Activated T-helper 1 cell treated with anti-CD3 and anti-CD28 coated beads, Interleukin-2, amount 50 U/mL, for 16 hours (primary cell): ENCODE data around the gene PPP1R14B.
A peak's percentile ranks its signal among the peaks of the same experiment; 100 is the strongest.

ENCODE experiments used
- DNase-seq, 2 donors: peaks; one replicate each; pipeline ENCODE4 v3.0.0-alpha.2; 2020; ENCODE audit warnings: low read depth in 1 of 2, low spot score in 1 of 2

The PPP1R14B gene

DNA sequence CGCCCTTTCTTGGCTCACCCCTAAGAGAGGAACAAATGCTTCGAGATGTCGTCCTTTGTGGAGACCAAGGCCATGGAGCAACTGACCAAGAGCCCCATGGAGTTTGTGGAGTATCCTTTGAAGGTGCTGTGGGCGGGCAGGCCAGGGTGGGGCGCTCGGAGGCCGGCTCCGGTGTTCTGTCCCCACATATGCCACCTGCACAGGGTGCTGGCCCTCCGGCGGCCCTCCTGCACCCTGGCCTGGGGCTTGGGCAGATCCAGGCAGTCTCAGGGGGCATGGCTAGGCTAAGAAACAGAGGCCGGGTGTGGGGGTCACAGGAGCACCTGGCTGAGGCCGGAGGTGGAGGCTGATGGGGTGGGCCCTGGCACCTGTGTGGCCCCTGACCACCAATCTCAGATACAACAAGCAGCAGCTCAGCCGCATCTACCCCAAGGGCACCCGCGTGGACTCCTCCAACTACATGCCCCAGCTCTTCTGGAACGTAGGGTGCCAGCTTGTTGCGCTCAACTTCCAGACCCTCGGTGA lies 14.9 kb upstream of the PPP1R14B start:
- no peak for DNase-seq

DNA sequence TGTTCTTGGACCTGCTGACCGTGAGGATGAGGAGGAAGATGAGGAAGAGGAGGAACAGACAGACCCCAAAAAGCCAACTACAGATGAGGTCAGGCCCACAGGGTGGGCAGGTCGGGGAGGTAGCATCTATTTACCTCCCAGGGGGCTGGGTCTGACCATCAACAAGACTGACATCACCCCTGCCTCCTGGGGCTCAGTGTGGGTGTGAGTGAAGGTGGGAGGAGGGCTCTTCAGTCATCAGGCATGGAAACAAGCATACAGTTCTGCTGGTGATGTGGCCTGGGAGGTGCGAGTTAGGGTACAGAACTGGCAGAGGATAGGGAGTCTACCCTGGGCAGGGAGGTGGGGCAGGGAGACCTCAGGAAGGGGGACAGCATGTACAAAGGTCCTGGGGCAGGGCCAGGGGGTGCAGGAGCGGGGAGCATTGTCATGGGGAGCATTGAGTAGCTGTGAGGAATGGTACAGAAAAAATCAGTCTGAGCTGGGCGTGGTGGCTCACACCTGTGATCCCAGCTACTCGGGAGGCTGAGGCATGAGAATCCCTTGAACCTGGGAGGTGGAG lies 13.5 kb upstream of the PPP1R14B start:
- DNase-seq, result no peak

DNA sequence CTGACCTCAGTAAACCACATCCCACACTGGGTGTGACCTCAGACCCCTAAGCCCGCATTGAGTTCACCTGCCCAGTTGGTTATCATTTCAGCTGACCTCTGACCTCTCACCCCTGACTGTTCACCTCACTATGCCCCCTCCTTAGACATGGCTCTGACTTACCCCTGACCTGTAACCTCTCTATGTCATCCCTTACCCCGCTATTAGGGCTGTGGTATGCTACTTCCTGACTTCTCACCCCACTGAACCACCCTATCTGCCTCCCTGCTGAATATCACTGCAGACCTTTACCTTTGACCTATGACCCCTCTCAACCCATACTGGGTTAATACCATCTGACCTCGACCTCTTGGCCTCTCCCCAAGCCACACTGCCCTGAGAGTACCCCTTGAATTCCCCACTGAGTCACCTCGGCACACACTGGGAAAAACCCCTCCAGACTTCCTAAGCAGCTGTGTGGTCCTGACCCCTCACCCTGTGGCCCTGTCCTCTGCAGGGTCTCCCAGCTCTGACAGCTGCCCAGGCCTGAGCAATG lies 12.9 kb upstream of the PPP1R14B start:
- DNase-seq, result no peak

DNA sequence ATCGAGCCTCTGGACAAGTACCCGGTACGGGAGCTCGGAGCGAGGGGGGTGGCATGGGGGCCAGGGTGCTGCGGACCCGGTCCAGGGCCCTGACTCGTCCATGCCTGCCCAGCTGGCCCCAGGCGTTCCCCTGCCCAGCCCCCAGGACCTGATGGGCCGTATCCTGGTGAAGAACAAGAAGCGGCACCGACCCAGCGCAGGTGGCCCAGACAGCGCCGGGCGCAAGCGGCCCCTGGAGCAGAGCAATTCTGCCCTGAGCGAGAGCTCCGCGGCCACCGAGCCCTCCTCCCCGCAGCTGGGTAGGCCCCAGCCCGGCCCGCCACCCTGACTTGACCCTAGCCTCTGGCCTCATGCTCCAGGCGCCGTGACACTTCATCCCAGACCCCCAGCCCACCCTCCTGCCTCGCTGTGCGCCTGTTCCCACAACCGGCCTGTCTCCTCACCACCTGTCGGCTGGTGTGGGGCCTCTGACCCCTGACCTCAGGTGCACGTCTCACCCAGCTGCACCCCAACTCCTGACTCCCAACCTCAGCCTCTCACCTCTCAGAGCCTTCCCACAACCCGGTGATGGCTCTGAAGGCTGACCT lies 12.3 kb upstream of the PPP1R14B start:
- DNase-seq, result no peak

DNA sequence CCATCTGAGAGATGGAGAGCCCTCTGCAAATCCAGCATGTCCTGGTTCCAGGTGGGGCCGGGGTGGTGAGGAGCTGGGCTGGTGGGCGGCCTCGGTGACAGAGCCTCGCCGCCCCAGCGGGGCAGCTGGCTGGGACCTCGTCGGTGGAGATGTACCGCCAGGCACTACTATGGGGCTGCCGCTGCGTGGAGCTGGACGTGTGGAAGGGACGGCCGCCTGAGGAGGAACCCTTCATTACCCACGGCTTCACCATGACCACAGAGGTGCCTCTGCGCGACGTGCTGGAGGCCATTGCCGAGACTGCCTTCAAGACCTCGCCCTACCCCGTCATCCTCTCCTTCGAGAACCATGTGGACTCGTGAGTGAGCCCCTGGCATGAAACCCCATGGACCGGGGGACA lies 11.6 kb upstream of the PPP1R14B start:
- no peak for DNase-seq

DNA sequence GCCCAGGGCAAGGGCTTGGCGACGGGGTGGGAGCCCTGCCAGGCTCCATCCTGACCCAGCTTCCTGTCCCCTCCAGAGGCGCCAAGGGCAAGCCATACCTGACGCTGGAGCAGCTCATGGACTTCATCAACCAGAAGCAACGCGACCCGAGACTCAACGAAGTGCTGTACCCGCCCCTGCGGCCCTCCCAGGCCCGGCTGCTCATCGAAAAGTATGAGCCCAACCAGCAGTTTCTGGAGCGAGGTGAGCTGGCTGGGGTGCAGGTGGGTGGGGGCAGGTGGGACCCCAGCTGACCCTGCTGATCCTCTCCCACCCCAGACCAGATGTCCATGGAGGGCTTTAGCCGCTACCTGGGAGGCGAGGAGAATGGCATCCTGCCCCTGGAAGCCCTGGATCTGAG lies 9.6 kb upstream of the PPP1R14B start:
- DNase-seq, result no peak

DNA sequence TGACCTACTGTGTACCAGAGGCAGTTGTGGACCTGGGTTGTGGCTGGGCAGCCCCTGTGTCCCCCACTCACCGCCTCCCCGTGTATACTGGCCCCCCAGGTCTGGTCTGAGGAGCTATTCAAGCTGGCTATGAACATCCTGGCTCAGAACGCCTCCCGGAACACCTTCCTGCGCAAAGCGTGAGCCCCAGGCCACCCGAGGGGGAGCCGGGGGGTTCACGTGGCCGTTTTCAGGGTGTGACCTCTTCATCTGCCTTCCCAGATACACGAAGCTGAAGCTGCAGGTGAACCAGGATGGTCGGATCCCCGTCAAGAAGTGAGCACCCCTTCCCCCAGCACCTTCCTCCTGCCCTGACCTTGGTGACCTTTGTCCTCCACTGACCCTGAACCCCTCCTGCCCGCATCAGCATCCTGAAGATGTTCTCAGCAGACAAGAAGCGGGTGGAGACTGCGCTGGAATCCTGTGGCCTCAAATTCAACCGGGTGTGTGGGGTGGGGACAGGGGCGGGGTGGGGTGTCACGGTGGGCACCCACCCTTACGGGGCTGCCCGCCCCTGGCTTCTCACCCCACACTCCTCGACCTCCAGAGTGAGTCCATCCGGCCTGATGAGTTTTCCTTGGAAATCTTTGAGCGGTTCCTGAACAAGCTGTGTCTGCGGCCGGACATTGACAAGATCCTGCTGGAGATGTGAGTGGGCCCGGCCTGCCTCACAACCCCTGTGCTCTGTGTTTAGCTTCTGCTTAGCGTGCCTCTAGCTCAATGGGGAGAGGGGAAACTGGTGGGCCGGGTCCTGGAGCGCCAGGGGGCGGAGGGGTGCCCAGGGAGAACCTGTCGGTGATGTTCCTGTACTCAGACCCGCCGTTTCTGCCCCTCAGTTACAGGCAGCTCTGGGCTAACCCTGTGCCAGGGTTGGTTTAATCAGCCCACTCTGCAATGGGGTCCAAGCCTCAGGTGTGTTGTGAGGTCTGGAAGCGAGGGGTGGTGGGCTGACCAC lies 8.7 kb upstream of the PPP1R14B start:
- DNase-seq, result no peak

DNA sequence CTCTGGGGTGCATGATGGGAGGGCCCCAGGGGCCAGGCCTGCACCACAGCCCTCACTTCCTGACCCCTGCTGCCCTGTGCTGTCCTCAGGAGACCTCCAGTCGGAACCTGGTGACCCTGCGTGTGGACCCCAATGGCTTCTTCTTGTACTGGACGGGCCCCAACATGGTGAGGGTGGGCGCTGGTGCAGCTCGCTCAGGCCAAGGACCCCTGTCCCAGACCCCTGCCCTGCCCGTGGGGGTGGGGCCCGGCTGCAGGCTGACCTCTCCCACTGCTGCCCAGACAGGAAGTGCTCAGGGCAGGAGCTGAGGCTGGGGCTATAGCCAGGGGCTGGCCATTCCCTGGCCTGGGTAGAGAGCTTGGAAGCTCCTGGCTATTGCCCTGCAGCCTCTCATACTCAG lies 7.6 kb upstream of the PPP1R14B start:
- DNase-seq, result no peak

DNA sequence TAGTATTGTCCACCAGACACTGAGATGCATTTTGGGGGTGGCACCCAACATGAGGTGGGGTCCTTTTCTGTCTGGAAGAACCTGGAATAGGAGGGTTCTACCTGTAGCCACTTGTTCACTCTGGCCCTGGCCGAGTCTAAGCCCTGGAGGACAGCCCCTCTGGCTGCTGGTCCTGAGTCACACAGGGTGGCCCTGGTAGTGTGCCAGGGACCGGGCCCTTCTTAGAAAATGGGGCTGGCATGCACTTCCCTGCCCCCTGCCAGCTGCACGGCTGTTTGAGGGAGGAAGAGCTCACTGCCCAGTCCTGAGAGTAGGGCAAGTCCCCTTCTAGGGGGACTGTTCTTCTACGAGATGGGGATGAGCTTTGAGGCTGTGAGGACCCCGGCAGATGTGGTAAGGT lies 6.7 kb upstream of the PPP1R14B start:
- no peak for DNase-seq

DNA sequence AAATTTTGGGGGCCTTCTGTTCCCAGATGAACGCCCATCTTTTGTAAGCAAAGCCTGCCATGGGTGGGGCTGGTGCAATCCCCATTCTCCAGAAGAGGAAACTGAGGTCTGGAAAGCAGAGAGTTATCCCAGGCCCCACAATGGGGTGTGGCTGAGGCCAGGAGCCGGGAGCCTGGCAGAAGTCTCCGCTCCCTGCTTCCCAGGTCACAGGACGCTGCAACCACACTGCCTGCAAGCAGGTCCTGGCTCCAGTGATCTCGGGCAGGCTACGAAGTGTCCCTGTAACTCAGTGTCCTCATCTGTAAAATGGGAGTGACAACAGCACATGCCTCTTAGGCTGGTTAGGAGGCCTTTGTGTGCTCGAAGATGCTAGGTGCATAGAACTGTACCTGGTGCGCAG lies 6.3 kb upstream of the PPP1R14B start:
- no peak for DNase-seq

DNA sequence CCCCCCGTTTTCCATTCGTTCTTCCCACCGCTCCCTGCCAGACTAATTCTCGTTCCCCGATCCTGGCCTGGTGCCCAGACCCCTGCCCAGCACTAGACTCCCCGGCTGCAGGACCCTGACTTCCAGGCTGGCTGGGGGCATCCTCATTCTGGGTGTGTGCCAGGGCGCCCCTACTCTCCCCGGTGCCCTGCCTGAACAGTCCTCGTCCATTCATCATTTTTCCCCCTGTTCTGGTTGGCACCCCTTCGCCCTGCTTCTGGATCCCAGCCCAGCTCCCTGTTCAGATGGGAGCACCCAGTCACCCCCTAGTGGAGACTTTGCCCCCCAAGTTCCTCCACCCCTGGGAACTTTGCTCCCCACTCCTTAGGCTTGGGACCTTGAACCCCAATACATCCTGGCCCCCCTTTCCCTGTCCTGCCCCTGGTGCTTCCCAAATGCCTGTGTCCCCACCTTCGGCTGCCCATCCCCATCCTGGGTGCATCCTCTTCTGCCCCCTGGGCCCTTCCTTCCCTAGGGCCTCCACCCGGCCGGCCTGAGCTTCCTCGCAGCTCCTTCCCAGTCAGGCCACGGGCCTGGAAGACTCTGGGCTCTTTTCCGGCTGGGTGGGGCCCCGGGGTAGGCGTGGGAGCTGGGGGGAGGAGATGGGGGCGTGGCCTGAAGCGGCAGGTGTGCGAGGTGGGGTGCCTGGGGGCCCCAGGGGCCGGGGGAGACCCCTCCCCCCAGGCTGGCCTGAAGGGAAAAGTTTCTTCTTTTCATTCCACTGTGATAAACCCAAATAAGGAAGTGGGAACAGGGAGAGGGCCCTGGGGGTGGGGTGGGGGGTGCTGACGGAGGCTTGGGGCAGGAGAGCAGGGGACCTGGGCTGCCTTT lies 5.5 kb upstream of the PPP1R14B start:
- no peak for DNase-seq

DNA sequence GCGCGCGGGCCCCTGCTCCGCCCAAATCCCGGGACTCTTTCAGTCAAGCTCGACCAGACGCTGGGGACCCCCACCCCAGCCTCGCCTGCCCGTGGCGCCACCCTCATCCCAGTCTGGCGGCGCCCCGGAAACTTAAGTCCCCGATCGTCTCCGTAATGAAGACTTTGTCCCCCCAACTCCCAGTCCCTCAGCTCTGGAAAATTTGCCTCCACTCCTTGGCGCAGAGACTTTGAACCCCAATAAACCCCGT lies 4.9 kb upstream of the PPP1R14B start:
- no peak for DNase-seq

DNA sequence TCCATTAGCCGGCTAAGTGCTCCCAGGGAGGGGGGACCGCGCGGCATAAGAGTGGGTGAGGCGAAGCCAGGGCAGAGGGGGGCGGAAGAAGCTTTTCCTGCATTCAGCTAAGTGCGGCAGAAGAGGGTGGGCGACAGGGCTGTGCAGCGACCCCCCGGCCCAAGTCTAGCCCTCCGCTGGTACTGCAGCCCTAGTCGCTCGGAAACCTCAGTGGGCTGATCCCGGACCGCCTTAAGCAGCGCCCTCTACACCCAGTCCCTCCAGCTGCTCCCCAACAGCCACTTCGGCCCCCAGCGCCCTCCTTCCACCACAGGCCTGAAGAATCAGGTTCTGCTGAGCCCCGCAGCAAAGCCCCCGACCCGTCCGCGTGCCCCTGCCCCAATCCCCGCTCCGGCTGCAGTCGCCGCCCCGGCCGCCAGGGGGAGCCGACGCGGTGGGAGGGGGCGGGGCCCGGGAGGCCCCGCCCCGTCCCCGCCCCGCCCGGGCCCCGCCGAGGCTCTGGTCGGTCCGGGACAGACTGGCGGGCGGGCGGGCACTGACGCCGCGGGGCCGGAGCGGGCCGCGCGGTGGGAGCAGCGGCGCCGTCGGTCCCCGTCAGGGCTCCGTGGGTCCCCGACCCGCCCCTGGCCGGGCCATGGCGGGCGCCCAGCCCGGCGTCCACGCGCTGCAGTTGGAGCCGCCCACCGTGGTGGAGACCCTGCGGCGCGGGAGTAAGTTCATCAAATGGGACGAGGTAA lies 4.4 kb upstream of the PPP1R14B start, which contains the start of gene PLCB3:
TSS of gene PLCB3 (plus strand) at position 515 of the 737 bp plus-strand sequence. CDS start at position 635, 120 bp downstream.
- DNase-seq, result peak; percentile 42 to 63

DNA sequence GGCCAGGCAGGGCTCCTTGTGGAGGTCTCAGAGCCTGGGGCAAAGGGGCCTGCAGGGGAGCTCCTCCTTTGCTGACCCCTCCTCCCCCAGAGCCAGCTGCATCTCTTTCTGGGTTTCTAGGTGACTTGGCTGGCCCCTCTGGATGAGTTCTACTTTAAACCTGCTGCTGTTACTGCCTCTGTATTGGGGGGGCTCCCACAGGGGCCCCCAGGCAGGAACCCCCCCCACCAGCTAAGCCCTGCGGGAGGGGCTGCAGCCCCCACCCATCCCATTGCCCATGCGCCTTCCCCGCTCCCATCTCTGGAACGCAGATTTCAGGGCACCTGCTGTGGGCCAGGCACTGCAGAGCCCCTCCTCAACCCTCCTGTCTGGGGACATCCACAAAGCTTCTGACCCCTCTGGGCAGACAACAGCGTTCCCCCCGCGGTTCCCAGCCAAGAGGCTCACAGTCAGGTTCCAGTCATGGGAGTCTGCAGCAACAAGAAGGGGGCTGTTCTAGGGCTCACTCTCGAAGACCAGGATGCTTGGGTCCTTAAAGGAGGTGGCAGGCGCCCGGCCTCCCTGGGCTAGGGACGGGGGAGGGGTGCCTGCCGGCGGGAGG lies 3.8 kb upstream of the PPP1R14B start:
- no peak for DNase-seq

DNA sequence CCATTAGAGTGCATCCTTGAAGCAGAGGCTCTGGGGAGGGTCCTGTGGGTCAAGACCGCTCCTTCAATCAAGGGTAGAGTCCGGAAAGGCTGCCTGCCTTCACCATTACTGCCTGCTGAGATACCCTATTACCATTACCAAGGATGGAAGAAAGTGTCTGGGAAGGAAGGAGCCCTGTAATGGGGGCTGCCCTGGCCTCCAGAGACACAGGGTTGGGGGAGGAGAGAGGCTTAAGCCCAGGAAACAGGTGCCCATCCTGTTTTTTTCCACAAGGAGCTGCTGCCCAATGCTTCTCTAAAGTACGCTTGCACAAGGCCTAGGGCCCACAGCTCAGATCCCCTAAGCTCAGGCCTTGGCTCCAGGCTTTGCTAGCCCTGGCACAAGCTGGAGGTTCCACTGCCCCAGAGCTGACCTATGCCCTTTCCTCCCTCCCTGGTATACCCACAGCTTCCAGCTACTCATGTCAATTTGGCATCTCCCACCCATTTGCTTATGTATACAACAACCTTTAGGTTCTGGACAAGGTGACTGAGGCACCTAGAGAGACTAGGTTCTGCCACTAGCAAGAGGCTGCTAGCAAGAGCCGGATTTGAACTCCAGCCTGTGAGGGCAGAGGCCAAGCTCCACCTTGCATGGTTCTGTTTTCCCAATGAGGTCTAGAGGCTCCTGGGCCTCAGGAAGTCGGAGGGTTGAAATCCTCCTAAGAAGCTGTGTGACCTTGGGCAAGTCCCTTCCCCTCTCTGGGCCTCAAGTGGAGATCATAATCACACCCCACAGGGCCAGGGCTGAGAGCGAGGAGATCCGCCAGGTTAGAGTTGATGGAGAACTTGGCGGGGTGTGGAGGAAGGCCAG lies 3.0 kb upstream of the PPP1R14B start:
- DNase-seq, result no peak

DNA sequence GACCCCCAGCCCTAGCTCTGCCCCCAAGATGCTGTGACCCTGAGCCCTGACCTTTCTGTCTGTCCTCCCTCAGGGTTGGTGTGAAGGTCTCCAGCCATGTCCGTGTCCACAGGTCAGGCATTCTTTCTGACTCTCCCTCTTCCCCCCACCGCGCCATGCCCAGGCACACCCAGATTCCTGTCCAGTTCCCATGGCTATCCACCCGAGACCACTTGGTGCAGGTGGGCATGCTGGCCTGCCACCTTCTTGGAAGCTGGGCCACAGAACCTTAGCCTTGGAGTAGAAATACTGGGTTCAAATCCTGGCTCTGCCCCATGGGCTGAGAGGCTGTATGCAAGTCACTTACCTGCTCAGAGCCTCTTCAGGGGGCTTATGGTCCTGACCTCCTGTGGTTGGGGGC lies 2.3 kb upstream of the PPP1R14B start:
- no peak for DNase-seq

DNA sequence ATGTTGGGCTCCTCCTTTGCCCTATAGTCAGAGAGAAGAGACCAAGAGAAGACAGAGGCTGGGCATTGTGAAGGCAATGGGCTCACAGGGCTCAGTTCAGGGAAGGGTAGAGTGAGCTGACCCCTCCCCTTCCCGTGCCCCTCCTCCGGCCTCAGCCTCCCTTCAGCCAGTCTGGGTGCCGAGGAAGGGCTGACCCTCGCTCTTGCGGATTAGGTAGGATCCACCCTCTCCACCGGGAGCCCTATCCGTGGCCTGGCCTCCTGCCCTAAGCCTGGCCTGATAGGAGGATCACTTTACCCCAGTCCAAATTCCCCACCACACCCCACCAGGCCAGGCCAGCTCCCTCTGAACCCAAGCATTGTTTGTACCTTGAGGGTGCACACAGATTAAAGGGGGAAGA lies 1.8 kb upstream of the PPP1R14B start:
- no peak for DNase-seq

DNA sequence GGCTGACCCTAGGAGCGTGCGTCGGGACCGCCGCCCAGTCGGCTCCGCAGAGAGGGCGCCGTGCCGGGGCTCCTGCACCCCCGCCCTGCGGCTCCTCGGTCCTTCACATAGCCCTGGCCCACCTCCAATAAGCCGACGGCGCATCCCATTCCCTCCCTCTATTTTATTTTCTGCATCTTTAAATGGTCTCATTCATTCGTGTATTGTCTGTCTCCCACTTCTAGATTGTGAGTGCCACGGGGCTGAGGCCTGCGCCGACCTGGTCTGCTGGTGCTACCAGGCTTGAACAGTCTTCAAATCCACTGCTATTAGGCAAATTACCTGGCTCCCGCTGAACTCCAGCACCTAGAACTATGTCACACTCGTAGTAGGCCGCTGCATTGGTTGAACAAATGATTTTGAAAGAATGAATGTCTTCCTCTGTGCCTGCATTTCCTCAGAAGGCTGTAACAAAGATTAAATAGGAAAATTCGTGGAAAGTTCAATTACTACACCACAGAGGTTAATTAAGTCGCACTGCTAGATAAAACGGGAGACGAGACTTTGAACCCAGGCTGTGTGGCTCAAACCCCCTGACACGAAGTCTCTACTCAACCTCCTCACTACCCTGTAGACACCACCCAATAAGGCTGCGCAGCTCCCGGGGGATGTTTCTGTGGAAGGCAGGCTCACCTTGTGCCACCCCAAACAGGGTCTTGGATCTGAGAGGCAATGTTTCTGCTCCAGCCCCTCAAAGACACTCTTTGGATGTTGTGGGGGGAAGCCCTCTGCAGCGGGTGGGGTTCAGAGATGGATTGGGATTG lies 1.2 kb upstream of the PPP1R14B start:
- no peak for DNase-seq
